Adipose tissue (tissue), 3 donors: ENCODE results near the gene PACSIN1. TPM values are rescaled to one million over a fixed set of nuclear protein-coding genes. Genes with fewer than 3 reads are reported as not detected.

Experiments
- H3K27ac ChIP-seq: one replicate; pipeline ENCODE4 v1.5.1; 2013; ENCODE audit warnings: low read depth, low read length
- WGBS, 3 donors: extraction: QIAGEN DNeasy Blood & Tissue Kit; methylation state at CpG; one replicate each; pipeline ENCODE4 v1.1.7; 2013; 5-methylcytosine and 5-hydroxymethylcytosine counted together
- polyA plus RNA-seq, 3 donors: library from polyadenylated mRNA; stranded (reverse); fragments of 200-250 nt; gene quantifications; one replicate each; pipeline ENCODE4 v1.2.3, GENCODE V29; 2013
- donor health status: healthy with polysubstance abuse.
- donor health status: Bipolar disorder and iron deficiency.
- donor health status: healthy.

PACSIN1 gene
- polyA plus RNA-seq, 3 donors, result 0.17 to 0.21 TPM; not detected in 1

GRCh38 chr6:34581561-34581920, 115.7 kb downstream of the PACSIN1 start:
- 87 to 97% (median 96%) methylated on average over 4 of the region's 4 CpGs for WGBS, 3 donors
- H3K27ac ChIP-seq, result no peak overlapping the region

GRCh38 chr6:34583461-34583860, 117.6 kb downstream of the PACSIN1 start:
- H3K27ac ChIP-seq, result no peak overlapping the region
- 86 to 96% (median 96%) methylated on average over 6 of the region's 6 CpGs for WGBS, 3 donors

GRCh38 chr6:34583861-34584604, 118.2 kb downstream of the PACSIN1 start:
- WGBS, 3 donors, result 75 to 81% (median 78%) methylated on average over 5 of the region's 5 CpGs
- H3K27ac ChIP-seq, result no peak overlapping the region

GRCh38 chr6:34584694-34585093, 118.8 kb downstream of the PACSIN1 start:
- H3K27ac ChIP-seq, result no peak overlapping the region
- WGBS, 3 donors, result 96 to 97% (median 97%) methylated on average over 9 of the region's 9 CpGs

Other genes with a start within 250 kb of the PACSIN1 start
- 10 to 100 TPM; 16.4 to 43.8 (median 19.5) TPM for gene HMGA1, start 229.2 kb upstream of the PACSIN1 start, polyA plus RNA-seq
- gene SMIM29, start 217.1 kb upstream of the PACSIN1 start, polyA plus RNA-seq, result 10 to 100 TPM; 15.6 to 55.2 (median 16.7) TPM
- gene NUDT3, start 73.4 kb upstream of the PACSIN1 start, polyA plus RNA-seq, result 10 to 100 TPM in 1 of 3 donors, 1 to 10 TPM in 2; 5.8 to 20.7 (median 9.0) TPM
- 1,000 to 10,000 TPM; 2,333 to 3,324 (median 2,913) TPM for gene RPS10, start 40.0 kb upstream of the PACSIN1 start, polyA plus RNA-seq
- gene SPDEF, start 90.3 kb downstream of the PACSIN1 start, polyA plus RNA-seq, result 1 to 10 TPM in 1 of 3 donors, under 1 TPM in 2; 0.14 to 2.3 (median 0.45) TPM
- 10 to 100 TPM; 20.7 to 57.0 (median 55.3) TPM for gene ILRUN, start 230.7 kb downstream of the PACSIN1 start, polyA plus RNA-seq